SU-DHL-6 (cell line): ENCODE data around the gene ZNF555.

Experiments
- EZH2phosphoT487 ChIP-seq: fragments of 200-600 bp; sonication (generic), shearing (Covaris generic); conservative IDR thresholded peaks from 2 replicates; pipeline ENCODE4 v1.6.1; 2018; ENCODE audit warnings: mild to moderate bottlenecking, antibody characterized with exemption, low read length, moderate library complexity, mixed read lengths
- TF ChIP-seq, protein P1 (sequence below): fragments of 200-600 bp; sonication (generic); IDR thresholded peaks from one replicate; pipeline ENCODE4 v1.5.1; 2017; ENCODE audit warnings: antibody characterized with exemption, mild to moderate bottlenecking, low read length, moderate library complexity; ENCODE audit not compliant: insufficient read depth, poor library complexity, severe bottlenecking

DNA sequence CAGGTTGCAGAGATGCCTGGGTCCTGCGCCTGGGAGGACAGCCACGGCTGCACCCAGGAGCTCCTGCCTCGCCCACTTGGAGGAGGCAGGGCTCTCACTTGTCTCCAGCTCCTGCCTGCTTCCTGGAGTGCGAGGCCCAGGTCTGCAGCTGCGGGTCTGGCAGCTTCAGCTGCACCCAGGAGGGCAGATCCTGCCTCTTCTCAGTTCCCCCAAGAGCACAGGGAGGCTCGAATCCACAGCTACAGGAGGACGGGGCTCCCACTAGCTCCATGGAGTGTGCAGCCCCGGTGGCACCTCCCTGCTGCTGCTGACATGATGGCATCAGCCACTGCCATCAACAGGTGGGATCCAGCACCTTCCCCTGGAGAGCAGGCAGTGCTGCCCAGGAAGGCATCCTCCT, 17.1 kb upstream of the ZNF555 start:
- TF ChIP-seq, protein P1, sequence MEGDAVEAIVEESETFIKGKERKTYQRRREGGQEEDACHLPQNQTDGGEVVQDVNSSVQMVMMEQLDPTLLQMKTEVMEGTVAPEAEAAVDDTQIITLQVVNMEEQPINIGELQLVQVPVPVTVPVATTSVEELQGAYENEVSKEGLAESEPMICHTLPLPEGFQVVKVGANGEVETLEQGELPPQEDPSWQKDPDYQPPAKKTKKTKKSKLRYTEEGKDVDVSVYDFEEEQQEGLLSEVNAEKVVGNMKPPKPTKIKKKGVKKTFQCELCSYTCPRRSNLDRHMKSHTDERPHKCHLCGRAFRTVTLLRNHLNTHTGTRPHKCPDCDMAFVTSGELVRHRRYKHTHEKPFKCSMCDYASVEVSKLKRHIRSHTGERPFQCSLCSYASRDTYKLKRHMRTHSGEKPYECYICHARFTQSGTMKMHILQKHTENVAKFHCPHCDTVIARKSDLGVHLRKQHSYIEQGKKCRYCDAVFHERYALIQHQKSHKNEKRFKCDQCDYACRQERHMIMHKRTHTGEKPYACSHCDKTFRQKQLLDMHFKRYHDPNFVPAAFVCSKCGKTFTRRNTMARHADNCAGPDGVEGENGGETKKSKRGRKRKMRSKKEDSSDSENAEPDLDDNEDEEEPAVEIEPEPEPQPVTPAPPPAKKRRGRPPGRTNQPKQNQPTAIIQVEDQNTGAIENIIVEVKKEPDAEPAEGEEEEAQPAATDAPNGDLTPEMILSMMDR, result no peak
- no peak for TF ChIP-seq EZH2phosphoT487
